ENCODE measurements around the gene KIF18B. TPM values are rescaled to one million over a fixed set of nuclear protein-coding genes. Genes with fewer than 3 reads are reported as not detected.

Gene KIF18B
- total RNA-seq, 4 donors from 2014 or later: 0.30 to 0.66 TPM; not detected in 2

GRCh38 chr17:44915321-44915726 lies 32.2 kb downstream of the KIF18B start, which contains the start of gene GFAP:
TSS of gene GFAP (minus strand) at chr17:44915500. CDS start at chr17:44915486, 14 bp downstream.
- H3K36me3 ChIP-seq: no peaks in the 10 kb centered on the region
- DNase-seq (ENCODE audit: low spot score in 2 of 2): no peak
- WGBS, 2 donors: 71 to 72% methylated on average over 9 to 12 of the region's 17 CpGs
- peak within 1 kb of the TSS; percentile 32 to 83 (median 71) for H3K27ac ChIP-seq
- peaks cover 0 to 24% of the 10 kb centered on the region in 2 donors for H3K27me3 ChIP-seq
- no peak for TF ChIP-seq CTCF (IDR thresholded peaks at IDR 0.05)
- no peak for TF ChIP-seq EP300 (IDR thresholded peaks at IDR 0.05)
- H3K9me3 ChIP-seq: no peaks in the 10 kb centered on the region
- no peak within 1 kb of the TSS for H3K4me3 ChIP-seq
- peaks cover 0 to 72% (median 34%) of the 10 kb centered on the region in 4 donors for H3K4me1 ChIP-seq

GRCh38 chr17:44914698-44915271 lies 32.8 kb downstream of the KIF18B start:
- no peak for TF ChIP-seq EP300 (IDR thresholded peaks at IDR 0.05)
- no peak for TF ChIP-seq POLR2A (IDR thresholded peaks at IDR 0.05)
- no peak for TF ChIP-seq CTCF (IDR thresholded peaks at IDR 0.05)

GRCh38 chr17:44914148-44914547 lies 33.4 kb downstream of the KIF18B start:
- Histone ChIP-seq H3K27ac (peak overlapping the region in 2 of 4 donors; percentile 40 to 76), H3K4me1 (peaks cover 0 to 60% (median 27%) of the 10 kb centered on the region in 4 donors), H3K9me3 (no peaks in the 10 kb centered on the region), H3K36me3 (no peaks in the 10 kb centered on the region), H3K4me3 (no peak overlapping the region), H3K27me3 (peaks cover 0 to 25% of the 10 kb centered on the region in 2 donors)
- no peak for DNase-seq (ENCODE audit: low spot score in 2 of 2)
- no peak for TF ChIP-seq POLR2A (IDR thresholded peaks at IDR 0.05)
- TF ChIP-seq CTCF (IDR thresholded peaks at IDR 0.05): no peak
- no peak for TF ChIP-seq EP300 (IDR thresholded peaks at IDR 0.05)
- 80 to 86% methylated on average over 4 of the region's 4 CpGs for WGBS, 2 donors

More at GRCh38 chr17:44914698-44915271, 32.8 kb downstream of the KIF18B start:
- no peak for DNase-seq (ENCODE audit: low spot score in 2 of 2)
- peak overlapping the region in 3 of 4 donors; percentile 34 to 83 (median 76) for H3K27ac ChIP-seq
- H3K4me1 ChIP-seq: peaks cover 0 to 66% (median 31%) of the 10 kb centered on the region in 4 donors
- H3K9me3 ChIP-seq: no peaks in the 10 kb centered on the region
- no peak overlapping the region for H3K4me3 ChIP-seq
- H3K27me3 ChIP-seq: peaks cover 0 to 25% of the 10 kb centered on the region in 2 donors
- no peaks in the 10 kb centered on the region for H3K36me3 ChIP-seq
- WGBS, 2 donors: 84 to 86% methylated on average over 10 to 15 of the region's 19 CpGs

GRCh38 chr17:44913676-44914075 lies 33.9 kb downstream of the KIF18B start:
- WGBS, 2 donors: 53 to 54% methylated on average over 6 of the region's 6 CpGs
- DNase-seq (ENCODE audit: low spot score in 2 of 2): no peak

More at GRCh38 chr17:44913676-44914075, 33.9 kb downstream of the KIF18B start:
- Histone ChIP-seq H3K4me3 (no peak overlapping the region), H3K27ac (peak overlapping the region in 2 of 4 donors; percentile 40 to 76), H3K9me3 (no peaks in the 10 kb centered on the region), H3K27me3 (peaks cover 0 to 25% of the 10 kb centered on the region in 2 donors), H3K36me3 (no peaks in the 10 kb centered on the region), H3K4me1 (peaks cover 0 to 56% (median 26%) of the 10 kb centered on the region in 4 donors)
- TF ChIP-seq CTCF (IDR thresholded peaks at IDR 0.05): no peak
- no peak for TF ChIP-seq POLR2A (IDR thresholded peaks at IDR 0.05)
- no peak for TF ChIP-seq EP300 (IDR thresholded peaks at IDR 0.05)

Data from tibial nerve (tissue), 4 donors.